ENCODE data around the gene EP300. TPM values are rescaled to one million over a fixed set of nuclear protein-coding genes. Genes with fewer than 3 reads are reported as not detected.
"Not testable (repeated sequence)": the region's sequence is repeated elsewhere in the genome, so short reads cannot be mapped to it uniquely, and the experiment has no call there.

EP300 gene
- total RNA-seq, 1 donor from 2014 or later: 30.5 TPM

- intact Hi-C loops (cut with micrococcal nuclease): no loop called here
- ATAC-seq: no peak
- no peak for DNase-seq
These were observed 16.4 kb upstream of the EP300 start for GRCh38 chr22:41075946-41076345.

GRCh38 chr22:41076857-41077256, 15.5 kb upstream of the EP300 start:
- DNase-seq (no peak), ATAC-seq (no peak)
- intact Hi-C loops (cut with micrococcal nuclease): no loop called here

- peak; percentile 34 for ATAC-seq
- no peak for DNase-seq
- intact Hi-C loops (cut with micrococcal nuclease): no loop called here
These were observed 13.5 kb upstream of the EP300 start for GRCh38 chr22:41078931-41079330.

- intact Hi-C loops (cut with micrococcal nuclease): loop anchor here (10.0 kb wide), 1 partner anchor 61 kb away; no protein-coding TSS in a partner anchor
- no peak for ATAC-seq
- no peak for DNase-seq
These were observed 6.5 kb upstream of the EP300 start for GRCh38 chr22:41085842-41086241.

- DNase-seq (peak; percentile 100), ATAC-seq (peak; percentile 96)
- intact Hi-C loops (cut with micrococcal nuclease): loop anchor here (2.0 kb wide), 1 partner anchor 141 kb away; the partner anchor contains the start of gene RBX1
These were observed 1.0 kb upstream of the EP300 start for GRCh38 chr22:41091132-41092022.

GRCh38 chr22:41092847-41093411, 537 bp downstream of the EP300 start:
- DNase-seq: peak; percentile 54
- no peak for ATAC-seq
- intact Hi-C loops (cut with micrococcal nuclease): no loop called here

GRCh38 chr22:41094041-41094593, 1.7 kb downstream of the EP300 start:
- ATAC-seq (no peak), DNase-seq (no peak)
- intact Hi-C loops (cut with micrococcal nuclease): no loop called here

- DNase-seq (no peak), ATAC-seq (no peak)
- intact Hi-C loops (cut with micrococcal nuclease): no loop called here
These were observed 4.0 kb downstream of the EP300 start for GRCh38 chr22:41096391-41096790.

- ATAC-seq: no peak
- intact Hi-C loops (cut with micrococcal nuclease): no loop called here
- no peak for DNase-seq
These were observed 4.4 kb downstream of the EP300 start for GRCh38 chr22:41096841-41097240.

- intact Hi-C loops (cut with micrococcal nuclease): no loop called here
- DNase-seq (no peak), ATAC-seq (no peak)
These were observed 6.6 kb downstream of the EP300 start for GRCh38 chr22:41099036-41099435.

GRCh38 chr22:41106122-41106968, 14.0 kb downstream of the EP300 start:
- ATAC-seq: peak; percentile 24
- intact Hi-C loops (cut with micrococcal nuclease): no loop called here
- DNase-seq: no peak

- DNase-seq; intact Hi-C loops (cut with micrococcal nuclease); ATAC-seq: not testable (repeated sequence)
These were observed 14.6 kb downstream of the EP300 start for GRCh38 chr22:41106969-41107325.

GRCh38 chr22:41110968-41111367, 18.6 kb downstream of the EP300 start:
- no peak for DNase-seq
- ATAC-seq: no peak
- intact Hi-C loops (cut with micrococcal nuclease): no loop called here

- ATAC-seq (no peak), DNase-seq (no peak)
- intact Hi-C loops (cut with micrococcal nuclease): no loop called here
These were observed 23.9 kb downstream of the EP300 start for GRCh38 chr22:41116342-41116741.

GRCh38 chr22:41117127-41117965, 25.0 kb downstream of the EP300 start:
- intact Hi-C loops (cut with micrococcal nuclease): no loop called here
- no peak for DNase-seq
- no peak for ATAC-seq

GRCh38 chr22:41123151-41123550, 30.8 kb downstream of the EP300 start:
- DNase-seq: no peak
- intact Hi-C loops (cut with micrococcal nuclease): no loop called here

GRCh38 chr22:41124086-41124485, 31.7 kb downstream of the EP300 start:
- DNase-seq: no peak
- intact Hi-C loops (cut with micrococcal nuclease): no loop called here
- no peak for ATAC-seq

More at GRCh38 chr22:41123151-41123550, 30.8 kb downstream of the EP300 start:
- no peak for ATAC-seq

GRCh38 chr22:41127451-41127850, 35.1 kb downstream of the EP300 start:
- DNase-seq: no peak
- ATAC-seq: peak; percentile 15
- intact Hi-C loops (cut with micrococcal nuclease): no loop called here

- DNase-seq (no peak), ATAC-seq (no peak)
- intact Hi-C loops (cut with micrococcal nuclease): no loop called here
These were observed 36.2 kb downstream of the EP300 start for GRCh38 chr22:41128606-41129005.
